HUES64 (cell line): Measurements from ENCODE around the gene JMJD1C.

ENCODE experiments used
- H3K27ac ChIP-seq: 2 replicates; pipeline ENCODE4 v1.7.0; 2013; ENCODE audit warnings: low read depth, low read length, inconsistent platforms
- H3K27me3 ChIP-seq: 2 replicates; pipeline ENCODE4 v1.6.1; 2013; ENCODE audit warnings: mild to moderate bottlenecking, low read length; ENCODE audit not compliant: insufficient read depth
- H3K36me3 ChIP-seq: 2 replicates; pipeline ENCODE4 v1.6.1; 2013; ENCODE audit warnings: mild to moderate bottlenecking, low read length; ENCODE audit not compliant: insufficient read depth
- H3K4me1 ChIP-seq: 2 replicates; pipeline ENCODE4 v1.6.1; 2013; ENCODE audit warnings: mild to moderate bottlenecking, low read length, moderate library complexity; ENCODE audit not compliant: insufficient read depth
- H3K4me3 ChIP-seq: 2 replicates; pipeline ENCODE4 v1.5.1; 2013; ENCODE audit warnings: mild to moderate bottlenecking, low read length, moderate library complexity
- H3K9ac ChIP-seq: 2 replicates; pipeline ENCODE4 v1.6.1; 2013; ENCODE audit warnings: mild to moderate bottlenecking, low read depth, low read length
- H3K9me3 ChIP-seq: 2 replicates; pipeline ENCODE4 v1.6.1; 2013; ENCODE audit warnings: low read depth, low read length; ENCODE audit not compliant: insufficient read depth
- WGBS: fragments of 150-250, 120-280 bp; methylation state at CpG from one replicate; pipeline ENCODE4 v1.1.7; 2013; ENCODE audit warnings: missing lambda C conversion rate; 5-methylcytosine and 5-hydroxymethylcytosine counted together

The JMJD1C gene

GRCh38 chr10:63421591-63421990, 44.2 kb downstream of the JMJD1C start:
- H3K4me1 ChIP-seq: peaks cover 22% of the 10 kb centered on the region
- H3K9me3 ChIP-seq: no peaks in the 10 kb centered on the region
- H3K9ac ChIP-seq: no peak overlapping the region
- H3K27me3 ChIP-seq: no peaks in the 10 kb centered on the region
- H3K27ac ChIP-seq: no peak overlapping the region
- H3K4me3 ChIP-seq: no peak overlapping the region
- H3K36me3 ChIP-seq: no peaks in the 10 kb centered on the region

DNA sequence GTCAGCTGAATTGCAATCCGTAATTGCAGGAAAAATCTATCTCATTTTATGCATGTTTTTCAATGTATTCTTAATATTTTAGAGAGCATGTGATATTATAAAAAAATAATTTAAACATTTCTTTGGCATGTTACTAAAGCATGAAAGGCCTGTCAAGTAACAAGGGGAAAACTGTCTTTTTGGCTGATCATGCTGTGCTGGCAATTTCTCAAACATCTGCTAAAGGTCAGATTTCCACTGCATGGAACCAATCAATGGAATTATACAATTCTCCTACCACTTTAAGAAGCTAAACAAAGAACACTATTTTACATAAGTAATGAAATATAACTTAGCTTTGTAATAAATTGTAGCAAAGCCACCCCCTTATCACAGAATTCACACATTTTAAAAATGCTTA, 49.4 kb downstream of the JMJD1C start:
- no CpG with 5 or more reads among the region's 1 CpG for WGBS
- Histone ChIP-seq H3K4me3 (no peak overlapping the region), H3K9ac (no peak overlapping the region), H3K9me3 (no peaks in the 10 kb centered on the region), H3K36me3 (no peaks in the 10 kb centered on the region), H3K27me3 (no peaks in the 10 kb centered on the region), H3K27ac (no peak overlapping the region), H3K4me1 (peaks cover 31% of the 10 kb centered on the region)

DNA sequence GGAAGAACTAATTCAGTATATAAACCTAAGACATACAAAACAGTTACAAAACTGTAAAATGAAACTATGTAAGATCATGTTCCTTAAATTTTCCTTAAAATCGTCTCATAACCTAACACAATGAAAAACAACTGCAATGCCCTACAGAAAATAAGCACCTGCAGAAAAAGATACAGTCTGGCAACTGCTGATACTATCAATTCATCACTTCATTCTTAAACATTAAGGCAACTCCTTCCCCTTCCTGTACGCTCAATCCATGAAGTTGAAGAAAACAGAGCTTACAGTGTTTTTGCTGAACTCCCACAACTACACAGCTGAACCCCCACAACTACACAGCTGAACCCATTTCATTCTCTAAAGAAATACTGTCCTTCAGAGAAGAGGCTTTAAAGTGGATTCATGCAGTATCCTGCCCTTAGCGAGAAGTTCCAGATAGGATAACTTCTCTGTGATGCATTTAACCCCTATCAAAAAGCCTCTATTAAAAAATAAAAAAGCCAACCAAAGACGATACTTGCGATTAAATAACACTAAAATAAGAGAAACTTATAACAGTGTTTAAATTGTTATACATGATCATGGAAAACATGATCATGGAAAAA, 50.0 kb downstream of the JMJD1C start:
- 90% methylated on average over 3 of the region's 5 CpGs for WGBS
- peaks cover 31% of the 10 kb centered on the region for H3K4me1 ChIP-seq
- H3K4me3 ChIP-seq: no peak overlapping the region

GRCh38 chr10:63414481-63415260, 51.1 kb downstream of the JMJD1C start:
- 93% methylated on average over 6 of the region's 7 CpGs for WGBS
- no peak overlapping the region for H3K4me3 ChIP-seq
- no peaks in the 10 kb centered on the region for H3K27me3 ChIP-seq
- no peak overlapping the region for H3K9ac ChIP-seq
- no peaks in the 10 kb centered on the region for H3K36me3 ChIP-seq
- H3K27ac ChIP-seq: no peak overlapping the region
- no peaks in the 10 kb centered on the region for H3K9me3 ChIP-seq
- H3K4me1 ChIP-seq: peaks cover 39% of the 10 kb centered on the region

More for the DNA sequence above, 50.0 kb downstream of the JMJD1C start:
- H3K27ac ChIP-seq: no peak overlapping the region
- H3K36me3 ChIP-seq: no peaks in the 10 kb centered on the region
- H3K27me3 ChIP-seq: no peaks in the 10 kb centered on the region
- H3K9me3 ChIP-seq: no peaks in the 10 kb centered on the region
- H3K9ac ChIP-seq: no peak overlapping the region

GRCh38 chr10:63413429-63413828, 52.3 kb downstream of the JMJD1C start:
- no CpG with 5 or more reads among the region's 3 CpGs for WGBS
- Histone ChIP-seq H3K9ac (no peak overlapping the region), H3K9me3 (no peaks in the 10 kb centered on the region), H3K27ac (no peak overlapping the region), H3K36me3 (no peaks in the 10 kb centered on the region), H3K27me3 (no peaks in the 10 kb centered on the region), H3K4me1 (peaks cover 45% of the 10 kb centered on the region), H3K4me3 (no peak overlapping the region)

DNA sequence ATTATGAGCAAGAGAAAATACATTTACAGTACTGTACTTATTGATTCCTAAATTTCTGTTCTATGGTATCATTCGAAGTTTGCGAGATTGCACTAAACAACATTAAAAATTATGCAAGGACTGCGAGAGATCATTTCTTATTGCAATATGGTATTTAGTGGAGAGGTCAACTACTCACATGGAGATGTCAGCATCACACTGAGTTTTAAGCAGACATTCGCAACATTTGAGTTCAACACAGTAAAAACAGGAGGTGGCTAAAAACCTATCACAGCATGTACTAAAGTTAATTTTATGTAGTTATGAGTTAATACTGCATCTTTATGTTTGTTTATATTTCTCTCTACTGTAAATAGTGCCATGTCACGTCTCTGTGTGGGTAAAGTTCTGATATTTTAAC, 53.5 kb downstream of the JMJD1C start:
- no peak overlapping the region for H3K4me3 ChIP-seq
- H3K27ac ChIP-seq: no peak overlapping the region
- WGBS: 92% methylated on average over 2 of the region's 5 CpGs
- peaks cover 34% of the 10 kb centered on the region for H3K4me1 ChIP-seq
- no peaks in the 10 kb centered on the region for H3K36me3 ChIP-seq
- H3K9ac ChIP-seq: no peak overlapping the region
- H3K9me3 ChIP-seq: no peaks in the 10 kb centered on the region
- H3K27me3 ChIP-seq: no peaks in the 10 kb centered on the region

- 0 out of 2 replicates have a peak, but pooled peaks cover 3% of the 10 kb centered on the region for H3K36me3 ChIP-seq
- H3K4me3 ChIP-seq: no peak overlapping the region
- no peak overlapping the region for H3K9ac ChIP-seq
- H3K27ac ChIP-seq: no peak overlapping the region; the same call in 1 of the 2 replicates
- H3K27me3 ChIP-seq: no peaks in the 10 kb centered on the region
- no peaks in the 10 kb centered on the region for H3K9me3 ChIP-seq
- 86% methylated on average over 1 of the region's 1 CpG for WGBS
- H3K4me1 ChIP-seq: peaks cover 17% of the 10 kb centered on the region
Measured at GRCh38 chr10:63410633-63411032, 55.1 kb downstream of the JMJD1C start.

DNA sequence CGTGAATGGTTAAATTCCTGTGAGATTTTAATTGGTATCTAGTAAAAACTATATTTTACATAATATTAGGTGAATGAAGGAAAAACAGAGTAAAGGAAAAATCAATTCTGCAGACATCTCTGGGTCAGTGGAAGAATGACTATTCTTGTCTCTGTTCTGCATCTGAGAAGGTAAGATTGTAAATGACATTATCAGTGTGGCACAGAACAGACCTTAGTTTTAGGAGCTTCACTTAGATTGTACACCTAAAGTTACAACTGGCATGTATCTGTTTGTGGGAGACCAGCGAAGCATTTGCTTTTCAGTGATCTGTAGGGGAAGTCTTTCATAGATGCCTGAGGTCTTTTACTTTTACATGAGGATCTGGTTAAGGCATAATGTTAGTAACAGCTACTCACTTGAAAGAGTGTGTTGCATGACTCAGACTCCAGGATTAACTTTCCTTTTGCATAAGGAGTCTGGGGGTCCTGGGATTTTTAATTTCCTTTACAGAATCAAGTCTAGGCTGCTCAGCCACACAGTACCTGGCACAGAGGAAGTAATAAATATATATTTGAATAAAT, 56.2 kb downstream of the JMJD1C start:
- Histone ChIP-seq H3K27me3 (no peaks in the 10 kb centered on the region), H3K4me1 (peaks cover 14% of the 10 kb centered on the region), H3K9me3 (no peaks in the 10 kb centered on the region), H3K9ac (no peak overlapping the region), H3K36me3 (0 out of 2 replicates have a peak, but pooled peaks cover 4% of the 10 kb centered on the region), H3K27ac (no peak overlapping the region), H3K4me3 (no peak overlapping the region)
- WGBS: 65% methylated on average over 1 of the region's 2 CpGs

- H3K9ac ChIP-seq: no peak overlapping the region
- H3K9me3 ChIP-seq: no peaks in the 10 kb centered on the region
- no peaks in the 10 kb centered on the region for H3K27me3 ChIP-seq
- no peak overlapping the region for H3K27ac ChIP-seq
- peaks cover 14% of the 10 kb centered on the region for H3K4me1 ChIP-seq
- no peak overlapping the region for H3K4me3 ChIP-seq
- 100% methylated on average over 1 of the region's 1 CpG for WGBS
- 0 out of 2 replicates have a peak, but pooled peaks cover 4% of the 10 kb centered on the region for H3K36me3 ChIP-seq
Measured at GRCh38 chr10:63407136-63407662, 58.6 kb downstream of the JMJD1C start.

DNA sequence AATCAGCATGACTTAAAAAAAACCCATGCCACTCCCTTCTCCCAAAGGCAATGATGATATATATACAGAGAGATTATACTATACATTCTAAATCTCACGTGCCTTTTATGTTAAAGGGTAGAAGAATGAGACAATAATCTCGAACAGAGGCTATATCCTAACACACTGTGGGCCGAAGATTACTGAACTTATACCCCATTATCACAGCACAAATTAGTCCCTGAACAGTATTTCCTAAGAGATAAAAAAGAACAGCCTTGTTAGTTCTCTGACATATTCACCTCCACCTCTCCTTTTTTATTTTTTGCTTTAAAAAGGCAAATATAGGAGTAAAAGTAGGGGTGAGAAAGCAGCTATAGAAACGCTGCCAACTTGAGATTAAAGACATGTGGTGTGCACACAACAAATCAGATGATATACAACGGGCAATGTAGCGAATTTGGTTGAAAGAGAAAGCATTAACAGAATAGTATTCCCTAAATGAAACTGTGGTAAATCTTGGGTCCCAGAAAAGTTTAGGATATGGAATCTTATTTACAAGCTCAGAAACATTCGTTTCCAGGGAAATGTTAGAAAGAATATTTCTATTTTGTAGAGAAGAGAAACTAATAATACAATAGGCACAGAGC, 69.5 kb downstream of the JMJD1C start:
- Histone ChIP-seq H3K9me3 (no peaks in the 10 kb centered on the region), H3K36me3 (no peaks in the 10 kb centered on the region), H3K4me1 (no peaks in the 10 kb centered on the region), H3K9ac (no peak overlapping the region), H3K27me3 (no peaks in the 10 kb centered on the region), H3K4me3 (no peak overlapping the region), H3K27ac (no peak overlapping the region)
- 97% methylated on average over 5 of the region's 7 CpGs for WGBS

DNA sequence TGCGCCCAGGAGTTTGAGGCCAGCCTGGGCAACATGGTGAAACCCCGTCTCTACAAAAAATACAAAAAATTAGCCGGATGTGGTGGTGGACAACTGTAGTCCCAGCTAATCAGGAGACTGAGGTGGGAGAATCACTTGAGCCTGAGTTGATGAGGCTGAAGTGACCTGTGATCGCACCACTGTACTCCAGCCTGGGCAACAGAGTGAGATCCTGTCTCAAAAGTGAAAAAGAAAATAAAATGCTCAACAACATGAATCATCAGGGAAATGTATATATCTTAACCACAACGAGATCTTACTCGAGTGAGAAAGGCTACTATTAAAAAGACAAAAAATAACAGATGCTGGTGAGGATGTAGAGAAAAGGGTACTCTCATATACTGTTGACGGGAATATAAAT, 72.7 kb downstream of the JMJD1C start:
- no peak overlapping the region for H3K9ac ChIP-seq
- peaks cover 8% of the 10 kb centered on the region for H3K4me1 ChIP-seq
- no peaks in the 10 kb centered on the region for H3K36me3 ChIP-seq
- no peaks in the 10 kb centered on the region for H3K27me3 ChIP-seq
- H3K27ac ChIP-seq: no peak overlapping the region
- H3K4me3 ChIP-seq: no peak overlapping the region
- H3K9me3 ChIP-seq: no peaks in the 10 kb centered on the region
- WGBS: 94% methylated on average over 4 of the region's 7 CpGs
